Dendritic cell treated with granulocyte-macrophage colony-stimulating factor and Interleukin-4, amounts not matched to agents 40 ng/mL and 50 ng/mL, for 4 days (primary cell): ENCODE results near the gene HOXA7.

Source experiments
- H3K27ac Mint-ChIP-seq: one replicate; pipeline ENCODE4 v1.8.0; 2022; ENCODE audit warnings: mild to moderate bottlenecking, mixed read lengths
- H3K27me3 Mint-ChIP-seq: one replicate; pipeline ENCODE4 v1.8.0; 2022; ENCODE audit warnings: mild to moderate bottlenecking, mixed read lengths
- H3K36me3 Mint-ChIP-seq: one replicate; pipeline ENCODE4 v1.8.0; 2022; ENCODE audit warnings: low read depth, mixed read lengths
- H3K4me1 Mint-ChIP-seq: one replicate; pipeline ENCODE4 v1.8.0; 2022; ENCODE audit warnings: low read depth, mixed read lengths
- H3K4me3 Mint-ChIP-seq: one replicate; pipeline ENCODE4 v1.8.0; 2022; ENCODE audit warnings: mild to moderate bottlenecking, moderate library complexity, mixed read lengths
- H3K9me3 Mint-ChIP-seq: one replicate; pipeline ENCODE4 v1.8.0; 2022; ENCODE audit warnings: mixed read lengths
- intact Hi-C: fragments of 100-400 bp; cut with micrococcal nuclease; formaldehyde crosslinking; loops from one replicate; pipeline ENCODE4 v1.15.0; 2022

The HOXA7 gene

GRCh38 chr7:27180431-27181420 lies 24.3 kb upstream of the HOXA7 start:
- Mint-ChIP-seq H3K27me3 (peaks cover 95% of the 10 kb centered on the region), H3K36me3 (no peaks in the 10 kb centered on the region), H3K9me3 (no peaks in the 10 kb centered on the region), H3K4me1 (peaks cover 27% of the 10 kb centered on the region), H3K27ac (no peak overlapping the region), H3K4me3 (no peak overlapping the region)
- intact Hi-C loops: no loop called here

- H3K4me3 Mint-ChIP-seq: peak overlapping the region; percentile 45
- peaks cover 21% of the 10 kb centered on the region for H3K4me1 Mint-ChIP-seq
- peaks cover 95% of the 10 kb centered on the region for H3K27me3 Mint-ChIP-seq
- no peaks in the 10 kb centered on the region for H3K9me3 Mint-ChIP-seq
- H3K27ac Mint-ChIP-seq: no peak overlapping the region
- no peaks in the 10 kb centered on the region for H3K36me3 Mint-ChIP-seq
- intact Hi-C loops: no loop called here
These were observed 23.3 kb upstream of the HOXA7 start for GRCh38 chr7:27179503-27180430.

GRCh38 chr7:27179030-27179429 lies 22.6 kb upstream of the HOXA7 start:
- H3K9me3 Mint-ChIP-seq: no peaks in the 10 kb centered on the region
- peaks cover 95% of the 10 kb centered on the region for H3K27me3 Mint-ChIP-seq
- H3K27ac Mint-ChIP-seq: no peak overlapping the region
- H3K4me1 Mint-ChIP-seq: peaks cover 20% of the 10 kb centered on the region
- H3K4me3 Mint-ChIP-seq: no peak overlapping the region
- intact Hi-C loops: no loop called here
- H3K36me3 Mint-ChIP-seq: no peaks in the 10 kb centered on the region

- H3K27me3 Mint-ChIP-seq: peaks cover 94% of the 10 kb centered on the region
- H3K4me1 Mint-ChIP-seq: peaks cover 20% of the 10 kb centered on the region
- no peaks in the 10 kb centered on the region for H3K9me3 Mint-ChIP-seq
- no peak overlapping the region for H3K4me3 Mint-ChIP-seq
- no peaks in the 10 kb centered on the region for H3K36me3 Mint-ChIP-seq
- intact Hi-C loops: no loop called here
- H3K27ac Mint-ChIP-seq: no peak overlapping the region
These were observed 21.9 kb upstream of the HOXA7 start for GRCh38 chr7:27178366-27178765.

GRCh38 chr7:27177795-27178320 lies 21.4 kb upstream of the HOXA7 start:
- H3K9me3 Mint-ChIP-seq: no peaks in the 10 kb centered on the region
- H3K4me1 Mint-ChIP-seq: peaks cover 21% of the 10 kb centered on the region
- H3K36me3 Mint-ChIP-seq: no peaks in the 10 kb centered on the region
- H3K4me3 Mint-ChIP-seq: no peak overlapping the region
- peaks cover 94% of the 10 kb centered on the region for H3K27me3 Mint-ChIP-seq
- intact Hi-C loops: no loop called here
- H3K27ac Mint-ChIP-seq: no peak overlapping the region

- peaks cover 24% of the 10 kb centered on the region for H3K4me1 Mint-ChIP-seq
- peaks cover 92% of the 10 kb centered on the region for H3K27me3 Mint-ChIP-seq
- H3K27ac Mint-ChIP-seq: no peak overlapping the region
- no peaks in the 10 kb centered on the region for H3K36me3 Mint-ChIP-seq
- no peaks in the 10 kb centered on the region for H3K9me3 Mint-ChIP-seq
- H3K4me3 Mint-ChIP-seq: no peak overlapping the region
- intact Hi-C loops: no loop called here
These were observed 20.7 kb upstream of the HOXA7 start for GRCh38 chr7:27176962-27177794.

- Mint-ChIP-seq H3K4me1 (peaks cover 31% of the 10 kb centered on the region), H3K9me3 (no peaks in the 10 kb centered on the region), H3K36me3 (no peaks in the 10 kb centered on the region), H3K4me3 (no peak overlapping the region), H3K27ac (no peak overlapping the region), H3K27me3 (peaks cover 93% of the 10 kb centered on the region)
- intact Hi-C loops: no loop called here
These were observed 20.0 kb upstream of the HOXA7 start for GRCh38 chr7:27176524-27176845.

GRCh38 chr7:27175626-27176523 lies 19.4 kb upstream of the HOXA7 start:
- H3K4me1 Mint-ChIP-seq: peaks cover 33% of the 10 kb centered on the region
- no peak overlapping the region for H3K4me3 Mint-ChIP-seq
- no peaks in the 10 kb centered on the region for H3K9me3 Mint-ChIP-seq
- intact Hi-C loops: no loop called here
- no peak overlapping the region for H3K27ac Mint-ChIP-seq
- no peaks in the 10 kb centered on the region for H3K36me3 Mint-ChIP-seq
- peaks cover 94% of the 10 kb centered on the region for H3K27me3 Mint-ChIP-seq

GRCh38 chr7:27174874-27175625 lies 18.6 kb upstream of the HOXA7 start:
- peaks cover 93% of the 10 kb centered on the region for H3K27me3 Mint-ChIP-seq
- H3K27ac Mint-ChIP-seq: no peak overlapping the region
- H3K36me3 Mint-ChIP-seq: no peaks in the 10 kb centered on the region
- intact Hi-C loops: no loop called here
- no peaks in the 10 kb centered on the region for H3K9me3 Mint-ChIP-seq
- H3K4me3 Mint-ChIP-seq: no peak overlapping the region
- H3K4me1 Mint-ChIP-seq: peaks cover 36% of the 10 kb centered on the region

GRCh38 chr7:27173956-27174873 lies 17.7 kb upstream of the HOXA7 start, which contains the start of gene HOXA10:
Gene HOXA10, minus strand, starts transcription at chr7:27174320. Its CDS starts 14 bp downstream, at chr7:27174306.
- no peaks in the 10 kb centered on the region for H3K36me3 Mint-ChIP-seq
- H3K4me3 Mint-ChIP-seq: peak within 1 kb of the TSS; percentile 71
- H3K27me3 Mint-ChIP-seq: peaks cover 91% of the 10 kb centered on the region
- peaks cover 38% of the 10 kb centered on the region for H3K4me1 Mint-ChIP-seq
- intact Hi-C loops: no loop called here
- no peaks in the 10 kb centered on the region for H3K9me3 Mint-ChIP-seq
- H3K27ac Mint-ChIP-seq: no peak within 1 kb of the TSS

GRCh38 chr7:27173511-27173955 lies 17.1 kb upstream of the HOXA7 start:
- intact Hi-C loops: no loop called here
- Mint-ChIP-seq H3K36me3 (no peaks in the 10 kb centered on the region), H3K27me3 (peaks cover 93% of the 10 kb centered on the region), H3K4me3 (peak overlapping the region; percentile 71), H3K9me3 (no peaks in the 10 kb centered on the region), H3K4me1 (peaks cover 45% of the 10 kb centered on the region), H3K27ac (no peak overlapping the region)
